ENCODE measurements around the gene CHMP5.

Gene CHMP5

GRCh38 chr9:33320230-33320567 is 55.4 kb downstream of the CHMP5 start:
- DNase-seq: no peak

GRCh38 chr9:33320568-33321261 is 55.9 kb downstream of the CHMP5 start:
- DNase-seq: no peak

- DNase-seq: no peak
These were observed 64.3 kb downstream of the CHMP5 start for GRCh38 chr9:33329117-33329563.

GRCh38 chr9:33329979-33330378 is 65.1 kb downstream of the CHMP5 start:
- no peak for DNase-seq

GRCh38 chr9:33331377-33331891 is 66.6 kb downstream of the CHMP5 start:
- DNase-seq: no peak
